ENCODE data around the gene CFAP46. TPM values are rescaled to one million over a fixed set of nuclear protein-coding genes. Genes with fewer than 3 reads are reported as not detected.
"Not testable (repeated sequence)": the region's sequence is repeated elsewhere in the genome, so short reads cannot be mapped to it uniquely, and the experiment has no call there.

The CFAP46 gene
- total and polyA plus RNA-seq, 8 donors = 1.2 to 5.2 (median 3.5) TPM

DNA sequence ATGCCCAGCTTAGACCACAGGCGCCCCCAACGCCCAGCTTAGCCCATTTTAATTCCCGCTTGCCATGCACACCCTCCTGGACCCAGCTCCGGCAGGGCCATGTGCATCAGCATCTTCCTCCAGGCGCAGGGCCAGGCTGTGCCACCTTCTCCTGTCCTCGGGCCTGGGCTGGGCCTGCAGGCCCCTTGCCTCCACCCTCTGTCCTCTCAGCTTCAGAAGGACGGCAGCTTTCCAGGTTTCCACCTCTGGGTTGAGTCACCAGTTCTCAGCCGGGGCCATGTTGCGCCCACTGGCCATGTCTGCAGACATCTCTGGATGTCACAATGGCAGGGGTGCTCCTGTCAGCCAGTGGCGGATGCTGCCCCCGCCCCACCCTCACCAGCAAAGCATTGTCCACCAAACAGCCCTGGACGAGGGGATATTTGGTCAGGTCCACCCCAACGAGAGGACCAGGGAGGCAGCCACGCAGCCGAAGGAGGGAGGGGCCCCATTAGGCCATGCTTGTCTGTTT lies 97.3 kb downstream of the CFAP46 start:
- TF ChIP-seq, protein P1, sequence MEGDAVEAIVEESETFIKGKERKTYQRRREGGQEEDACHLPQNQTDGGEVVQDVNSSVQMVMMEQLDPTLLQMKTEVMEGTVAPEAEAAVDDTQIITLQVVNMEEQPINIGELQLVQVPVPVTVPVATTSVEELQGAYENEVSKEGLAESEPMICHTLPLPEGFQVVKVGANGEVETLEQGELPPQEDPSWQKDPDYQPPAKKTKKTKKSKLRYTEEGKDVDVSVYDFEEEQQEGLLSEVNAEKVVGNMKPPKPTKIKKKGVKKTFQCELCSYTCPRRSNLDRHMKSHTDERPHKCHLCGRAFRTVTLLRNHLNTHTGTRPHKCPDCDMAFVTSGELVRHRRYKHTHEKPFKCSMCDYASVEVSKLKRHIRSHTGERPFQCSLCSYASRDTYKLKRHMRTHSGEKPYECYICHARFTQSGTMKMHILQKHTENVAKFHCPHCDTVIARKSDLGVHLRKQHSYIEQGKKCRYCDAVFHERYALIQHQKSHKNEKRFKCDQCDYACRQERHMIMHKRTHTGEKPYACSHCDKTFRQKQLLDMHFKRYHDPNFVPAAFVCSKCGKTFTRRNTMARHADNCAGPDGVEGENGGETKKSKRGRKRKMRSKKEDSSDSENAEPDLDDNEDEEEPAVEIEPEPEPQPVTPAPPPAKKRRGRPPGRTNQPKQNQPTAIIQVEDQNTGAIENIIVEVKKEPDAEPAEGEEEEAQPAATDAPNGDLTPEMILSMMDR (IDR thresholded peaks at IDR 0.05) = no peak
- DNase-seq = peak in 1 of 4 donors; percentile 56
- no peak overlapping the region for H3K27ac ChIP-seq
- H3K9me3 ChIP-seq = peaks cover 0 to 20% of the 10 kb centered on the region in 2 donors
- no peak overlapping the region for H3K4me3 ChIP-seq
- no peak for ATAC-seq
- no peaks in the 10 kb centered on the region for H3K36me3 ChIP-seq
- intact Hi-C loops (cut with DNase I) = no loop called here
- peaks cover 0 to 61% of the 10 kb centered on the region in 2 donors for H3K27me3 ChIP-seq
- peaks cover 0 to 7% of the 10 kb centered on the region in 2 donors for H3K4me1 ChIP-seq

DNA sequence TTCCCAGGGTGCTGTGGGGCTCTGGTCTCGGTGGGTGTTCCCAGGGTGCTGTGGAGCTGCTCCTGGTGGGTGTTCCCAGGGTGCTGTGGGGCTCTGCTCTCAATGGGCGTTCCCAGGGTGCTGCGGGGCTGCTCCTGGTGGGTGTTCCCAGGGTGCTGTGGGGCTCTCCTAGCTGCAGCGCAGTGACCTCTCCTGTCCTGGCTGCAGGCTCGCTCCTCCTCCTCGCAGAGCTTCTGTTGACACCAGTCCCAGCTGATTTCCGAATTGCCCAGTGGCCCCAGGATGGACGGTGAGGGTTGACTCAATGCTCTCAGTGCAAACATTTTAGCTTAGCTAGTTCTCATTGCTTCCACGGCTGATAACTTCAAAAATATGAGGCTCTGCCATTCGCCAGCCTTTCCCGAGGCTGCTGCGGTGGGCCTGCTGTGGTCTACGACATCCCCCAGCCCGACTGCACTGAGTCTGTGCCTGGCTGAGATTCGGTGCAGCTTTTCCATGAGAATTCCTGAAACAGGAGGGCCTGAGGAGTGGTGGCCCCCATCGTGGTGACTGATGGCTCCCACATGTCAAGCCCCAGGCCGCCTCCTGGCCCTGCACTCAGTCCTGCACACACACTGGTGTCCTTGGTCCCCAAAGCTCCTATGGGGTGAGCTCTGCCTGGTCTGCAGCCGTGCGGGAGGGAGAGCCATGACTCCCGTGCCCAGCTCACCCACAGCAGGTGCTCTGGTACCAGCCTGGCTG lies 98.1 kb downstream of the CFAP46 start:
- ATAC-seq (no peak), DNase-seq (peak in 1 of 4 donors; percentile 55)
- H3K4me3 ChIP-seq = no peak overlapping the region
- intact Hi-C loops (cut with DNase I) = no loop called here
- H3K27ac ChIP-seq = no peak overlapping the region
- TF ChIP-seq, protein P1 (IDR thresholded peaks at IDR 0.05) = no peak
- H3K4me1 ChIP-seq = peaks cover 0 to 7% of the 10 kb centered on the region in 2 donors
- H3K36me3 ChIP-seq = no peaks in the 10 kb centered on the region
- peaks cover 0 to 20% of the 10 kb centered on the region in 2 donors for H3K9me3 ChIP-seq
- peaks cover 0 to 54% of the 10 kb centered on the region in 2 donors for H3K27me3 ChIP-seq

DNA sequence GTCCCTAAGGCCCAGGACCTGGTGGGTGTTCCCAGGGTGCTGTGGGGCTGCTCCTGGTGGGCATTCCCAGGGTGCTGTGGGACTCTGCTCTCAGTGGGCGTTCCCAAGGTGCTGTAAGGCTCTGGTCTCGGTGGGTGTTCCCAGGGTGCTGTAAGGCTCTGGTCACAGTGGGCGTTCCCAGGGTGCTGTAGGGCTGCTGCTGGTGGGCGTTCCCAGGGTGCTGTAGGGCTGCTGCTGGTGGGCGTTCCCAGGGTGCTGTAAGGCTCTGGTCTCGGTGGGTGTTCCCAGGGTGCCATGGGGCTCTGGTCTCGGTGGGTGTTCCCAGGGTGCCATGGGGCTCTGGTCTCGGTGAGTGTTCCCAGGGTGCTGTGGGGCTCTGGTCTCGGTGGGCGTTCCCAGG lies 99.1 kb downstream of the CFAP46 start:
- H3K27ac ChIP-seq; ATAC-seq; H3K4me1 ChIP-seq; H3K4me3 ChIP-seq; intact Hi-C loops (cut with DNase I); H3K36me3 ChIP-seq: not testable (repeated sequence)
- Histone ChIP-seq H3K9me3 (peaks cover 0 to 20% of the 10 kb centered on the region in 2 donors), H3K27me3 (peaks cover 0 to 54% of the 10 kb centered on the region in 2 donors)
- DNase-seq = peak in 1 of 4 donors; percentile 41

DNA sequence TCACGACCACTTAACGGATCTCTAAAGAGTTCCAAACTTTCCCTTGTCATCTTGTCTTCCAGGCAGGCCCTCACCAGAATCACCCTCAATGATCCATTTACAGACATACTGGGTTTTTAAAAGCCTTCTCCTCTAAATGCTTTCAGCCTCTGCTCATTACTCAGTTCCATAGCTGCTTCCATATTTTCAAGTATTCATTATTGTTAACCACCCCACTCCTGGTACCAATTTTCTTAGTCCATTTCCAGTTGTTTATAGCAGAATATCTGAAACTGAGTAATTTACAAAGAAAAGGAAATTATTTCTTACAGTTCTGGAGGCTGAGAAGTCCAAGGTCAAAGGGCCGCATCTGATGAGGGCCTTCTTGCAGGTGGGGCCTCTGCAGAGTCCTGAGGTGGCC lies 100.0 kb downstream of the CFAP46 start:
- peaks cover 0 to 46% of the 10 kb centered on the region in 2 donors for H3K27me3 ChIP-seq
- no peak for DNase-seq
- H3K9me3 ChIP-seq = peaks cover 0 to 20% of the 10 kb centered on the region in 2 donors
- TF ChIP-seq, protein P1 (IDR thresholded peaks at IDR 0.05) = no peak
- H3K36me3 ChIP-seq = no peaks in the 10 kb centered on the region
- H3K4me3 ChIP-seq = no peak overlapping the region
- ATAC-seq = no peak
- H3K4me1 ChIP-seq = no peaks in the 10 kb centered on the region
- intact Hi-C loops (cut with DNase I) = no loop called here
- no peak overlapping the region for H3K27ac ChIP-seq

DNA sequence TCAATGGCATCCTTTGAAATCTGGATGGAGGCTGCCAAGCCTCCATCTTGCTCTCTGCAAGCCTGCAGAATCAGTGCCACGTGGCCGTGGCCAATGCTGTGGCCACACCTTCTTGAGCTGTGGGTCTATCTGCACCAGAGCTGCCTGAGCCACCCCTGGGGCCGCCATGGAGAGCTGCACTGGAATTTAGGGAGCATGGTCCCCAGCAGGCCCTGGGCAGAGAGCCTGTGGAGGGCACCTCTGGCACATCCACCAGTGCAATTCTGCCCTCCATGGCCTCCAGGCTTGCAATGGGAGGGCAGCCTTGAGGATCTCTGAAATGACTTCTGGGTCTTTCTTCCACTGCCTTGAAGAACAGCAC lies 100.8 kb downstream of the CFAP46 start:
- Histone ChIP-seq H3K4me1 (no peaks in the 10 kb centered on the region), H3K27ac (no peak overlapping the region), H3K9me3 (peaks cover 0 to 20% of the 10 kb centered on the region in 2 donors), H3K4me3 (no peak overlapping the region), H3K27me3 (peaks cover 0 to 43% of the 10 kb centered on the region in 2 donors), H3K36me3 (no peaks in the 10 kb centered on the region)
- DNase-seq (peak in 1 of 4 donors; percentile 54), ATAC-seq (no peak)
- intact Hi-C loops (cut with DNase I) = no loop called here
- TF ChIP-seq, protein P1 (IDR thresholded peaks at IDR 0.05) = no peak

All from left lung (tissue), 10 donors.